HepG2 (cell line): ENCODE measurements around the gene DNLZ. TPM values are rescaled to one million over a fixed set of nuclear protein-coding genes. Genes with fewer than 3 reads are reported as not detected.

Experiments
- EP300 ChIP-seq, 3 experiments: sonication (generic) in 1 of 3; formaldehyde crosslinking in 1 of 3; IDR thresholded peaks; 2 replicates each; pipeline versions ENCODE4 v1.5.1 to v1.6.1; 2011 to 2020; ENCODE audit warnings: low read depth in 2 of 3, low read length in 2 of 3, borderline replicate concordance in 1 of 3, improper control_type of control experiment in 1 of 3, mild to moderate bottlenecking in 1 of 3, missing genetic modification reagents in 1 of 3, moderate library complexity in 1 of 3
- MEIS2 ChIP-seq: sonication (generic); formaldehyde crosslinking; IDR thresholded peaks from 2 replicates; pipeline ENCODE4 v1.9.0; 2021; ENCODE audit warnings: mild to moderate bottlenecking, missing genetic modification reagents
- MTA1 ChIP-seq: sonication (generic); formaldehyde crosslinking; IDR thresholded peaks from 2 replicates; pipeline ENCODE4 v1.4.0; 2020; ENCODE audit warnings: missing genetic modification reagents, mild to moderate bottlenecking, borderline replicate concordance
- NFE2L1 ChIP-seq: sonication (generic); formaldehyde crosslinking; IDR thresholded peaks from 2 replicates; pipeline ENCODE4 v1.4.0; 2020; ENCODE audit warnings: missing genetic modification reagents, mild to moderate bottlenecking, borderline replicate concordance
- SMAD1 ChIP-seq: sonication (generic); formaldehyde crosslinking; IDR thresholded peaks from 2 replicates; pipeline ENCODE4 v1.4.0; 2020; ENCODE audit warnings: missing genetic modification reagents, low read depth, mild to moderate bottlenecking, borderline replicate concordance
- SNAI1 ChIP-seq: sonication (generic); formaldehyde crosslinking; IDR thresholded peaks from 2 replicates; pipeline ENCODE4 v1.5.0; 2020; ENCODE audit warnings: mild to moderate bottlenecking, missing genetic modification reagents, borderline replicate concordance
- TBX3 ChIP-seq: fragments of 450-650 bp; IDR thresholded peaks from 2 replicates; pipeline ENCODE4 v1.6.1; 2017; ENCODE audit warnings: antibody characterized with exemption, mild to moderate bottlenecking, inconsistent platforms, borderline replicate concordance
- ZNF121 ChIP-seq: sonication (generic); formaldehyde crosslinking; IDR thresholded peaks from 2 replicates; pipeline ENCODE4 v1.5.0; 2020; ENCODE audit warnings: mild to moderate bottlenecking, missing genetic modification reagents
- ZNF331 ChIP-seq: sonication (generic); formaldehyde crosslinking; IDR thresholded peaks from 2 replicates; pipeline ENCODE4 v1.4.0; 2020; ENCODE audit warnings: missing genetic modification reagents
- polyA plus RNA-seq, 8 experiments: library from polyadenylated mRNA; depleted of rRNA in 3 of 8; stranded (reverse) in 7 of 8; unstranded in 1 of 8; fragments of >200 nt; fragmentation: Illumina TruSeq in 4 of 8; extraction: Trizol in 4 of 8; gene quantifications; 2 replicates each; pipeline versions ENCODE4 v1.2.1 to v1.2.3, GENCODE V29; 2011 to 2016; ENCODE audit warnings: low read depth in 4 of 8, missing spikeins in 1 of 8, mixed read lengths in 1 of 8; ENCODE audit not compliant: insufficient read depth in 1 of 8
- total RNA-seq, 5 experiments: library from RNA; depleted of rRNA; stranded (reverse); fragments of >200 nt; fragmentation: Illumina TruSeq; extraction: Trizol; gene quantifications; 2 replicates each; pipeline ENCODE4 v1.2.3, GENCODE V29; 2016; ENCODE audit warnings: low read depth in 1 of 5
- TF ChIP-seq, protein P1 (sequence below): sonication (generic); formaldehyde crosslinking; IDR thresholded peaks from 2 replicates; pipeline ENCODE4 v1.4.0; 2020; ENCODE audit warnings: missing genetic modification reagents
- TF ChIP-seq, protein P2 (sequence below), 2 experiments: fragments of 450-650 bp in 1 of 2; sonication (generic) in 1 of 2; formaldehyde crosslinking in 1 of 2; IDR thresholded peaks; 2 replicates each; pipeline versions ENCODE4 v1.6.1 to v1.8.0; 2016 to 2022; ENCODE audit warnings: antibody characterized with exemption in 1 of 2, mild to moderate bottlenecking in 1 of 2, missing genetic modification reagents in 1 of 2
- TF ChIP-seq, protein P3 (sequence below): sonication (generic); formaldehyde crosslinking; IDR thresholded peaks from 2 replicates; pipeline ENCODE4 v1.4.0; 2020; ENCODE audit warnings: low read depth, mild to moderate bottlenecking, missing genetic modification reagents

DNLZ gene
- total and polyA plus RNA-seq, 2 of the 13 experiments (the other 11 are each of a cell fraction or from before 2014, with no cell fraction given): 3.4 to 8.0 TPM

GRCh38 chr9:136345281-136346156, 18.0 kb downstream of the DNLZ start (continued):
- TF ChIP-seq SNAI1 (0 out of 2 replicates have a peak, but pooled peaks have one; percentile 26), ZNF121 (CRISPR knock-in tag) (peak; percentile 68; the same call in 1 of the 2 replicates), MTA1 (CRISPR knock-in tag) (0 out of 2 replicates have a peak, but pooled peaks have one; percentile 9), EP300 (IDR thresholded peaks at IDR 0.05; ENCODE audit: low read depth in 2 of 2, low read length in 2 of 2) (peak in 1 of 2 experiments; percentile 15; a peak in 1 of 4 replicates), EP300 (CRISPR knock-in tag; IDR thresholded peaks at IDR 0.05; ENCODE audit: borderline replicate concordance) (no peak), SMAD1 (CRISPR knock-in tag) (no peak), ZNF331 (CRISPR knock-in tag) (peak; percentile 18; the same call in 1 of the 2 replicates), TBX3 (no peak), MEIS2 (CRISPR knock-in tag) (no peak; the same call in 1 of the 2 replicates), NFE2L1 (CRISPR knock-in tag) (no peak)
- TF ChIP-seq, protein P1, sequence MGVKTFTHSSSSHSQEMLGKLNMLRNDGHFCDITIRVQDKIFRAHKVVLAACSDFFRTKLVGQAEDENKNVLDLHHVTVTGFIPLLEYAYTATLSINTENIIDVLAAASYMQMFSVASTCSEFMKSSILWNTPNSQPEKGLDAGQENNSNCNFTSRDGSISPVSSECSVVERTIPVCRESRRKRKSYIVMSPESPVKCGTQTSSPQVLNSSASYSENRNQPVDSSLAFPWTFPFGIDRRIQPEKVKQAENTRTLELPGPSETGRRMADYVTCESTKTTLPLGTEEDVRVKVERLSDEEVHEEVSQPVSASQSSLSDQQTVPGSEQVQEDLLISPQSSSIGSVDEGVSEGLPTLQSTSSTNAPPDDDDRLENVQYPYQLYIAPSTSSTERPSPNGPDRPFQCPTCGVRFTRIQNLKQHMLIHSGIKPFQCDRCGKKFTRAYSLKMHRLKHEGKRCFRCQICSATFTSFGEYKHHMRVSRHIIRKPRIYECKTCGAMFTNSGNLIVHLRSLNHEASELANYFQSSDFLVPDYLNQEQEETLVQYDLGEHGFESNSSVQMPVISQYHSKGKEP (CRISPR knock-in tag): no peak
- TF ChIP-seq, protein P2, sequence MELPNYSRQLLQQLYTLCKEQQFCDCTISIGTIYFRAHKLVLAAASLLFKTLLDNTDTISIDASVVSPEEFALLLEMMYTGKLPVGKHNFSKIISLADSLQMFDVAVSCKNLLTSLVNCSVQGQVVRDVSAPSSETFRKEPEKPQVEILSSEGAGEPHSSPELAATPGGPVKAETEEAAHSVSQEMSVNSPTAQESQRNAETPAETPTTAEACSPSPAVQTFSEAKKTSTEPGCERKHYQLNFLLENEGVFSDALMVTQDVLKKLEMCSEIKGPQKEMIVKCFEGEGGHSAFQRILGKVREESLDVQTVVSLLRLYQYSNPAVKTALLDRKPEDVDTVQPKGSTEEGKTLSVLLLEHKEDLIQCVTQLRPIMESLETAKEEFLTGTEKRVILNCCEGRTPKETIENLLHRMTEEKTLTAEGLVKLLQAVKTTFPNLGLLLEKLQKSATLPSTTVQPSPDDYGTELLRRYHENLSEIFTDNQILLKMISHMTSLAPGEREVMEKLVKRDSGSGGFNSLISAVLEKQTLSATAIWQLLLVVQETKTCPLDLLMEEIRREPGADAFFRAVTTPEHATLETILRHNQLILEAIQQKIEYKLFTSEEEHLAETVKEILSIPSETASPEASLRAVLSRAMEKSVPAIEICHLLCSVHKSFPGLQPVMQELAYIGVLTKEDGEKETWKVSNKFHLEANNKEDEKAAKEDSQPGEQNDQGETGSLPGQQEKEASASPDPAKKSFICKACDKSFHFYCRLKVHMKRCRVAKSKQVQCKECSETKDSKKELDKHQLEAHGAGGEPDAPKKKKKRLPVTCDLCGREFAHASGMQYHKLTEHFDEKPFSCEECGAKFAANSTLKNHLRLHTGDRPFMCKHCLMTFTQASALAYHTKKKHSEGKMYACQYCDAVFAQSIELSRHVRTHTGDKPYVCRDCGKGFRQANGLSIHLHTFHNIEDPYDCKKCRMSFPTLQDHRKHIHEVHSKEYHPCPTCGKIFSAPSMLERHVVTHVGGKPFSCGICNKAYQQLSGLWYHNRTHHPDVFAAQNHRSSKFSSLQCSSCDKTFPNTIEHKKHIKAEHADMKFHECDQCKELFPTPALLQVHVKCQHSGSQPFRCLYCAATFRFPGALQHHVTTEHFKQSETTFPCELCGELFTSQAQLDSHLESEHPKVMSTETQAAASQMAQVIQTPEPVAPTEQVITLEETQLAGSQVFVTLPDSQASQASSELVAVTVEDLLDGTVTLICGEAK (IDR thresholded peaks at IDR 0.05): no peak
- TF ChIP-seq, protein P2 (CRISPR knock-in tag; IDR thresholded peaks at IDR 0.05): no peak
- TF ChIP-seq, protein P3, sequence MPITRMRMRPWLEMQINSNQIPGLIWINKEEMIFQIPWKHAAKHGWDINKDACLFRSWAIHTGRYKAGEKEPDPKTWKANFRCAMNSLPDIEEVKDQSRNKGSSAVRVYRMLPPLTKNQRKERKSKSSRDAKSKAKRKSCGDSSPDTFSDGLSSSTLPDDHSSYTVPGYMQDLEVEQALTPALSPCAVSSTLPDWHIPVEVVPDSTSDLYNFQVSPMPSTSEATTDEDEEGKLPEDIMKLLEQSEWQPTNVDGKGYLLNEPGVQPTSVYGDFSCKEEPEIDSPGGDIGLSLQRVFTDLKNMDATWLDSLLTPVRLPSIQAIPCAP: no peak
